CD4-positive, alpha-beta T cell treated with Interleukin-17A for 4 hours (primary cell): Measurements from ENCODE around the gene CSNK1G1.
"Not testable (repeated sequence)": the region's sequence is repeated elsewhere in the genome, so short reads cannot be mapped to it uniquely, and the experiment has no call there.

Source experiments
- DNase-seq: peaks from one replicate; pipeline ENCODE4 v3.0.0-alpha.2; 2020; ENCODE audit warnings: mixed read lengths

CSNK1G1 gene

GRCh38 chr15:64355944-64356709 lies at the start of gene CSNK1G1:
TSS of gene CSNK1G1 (minus strand) at chr15:64356173. CDS start at chr15:64300499, 55,674 bp downstream.
- peak; percentile 93 for DNase-seq

GRCh38 chr15:64400583-64400982 lies 44.6 kb upstream of the CSNK1G1 start:
- DNase-seq = no peak

DNA sequence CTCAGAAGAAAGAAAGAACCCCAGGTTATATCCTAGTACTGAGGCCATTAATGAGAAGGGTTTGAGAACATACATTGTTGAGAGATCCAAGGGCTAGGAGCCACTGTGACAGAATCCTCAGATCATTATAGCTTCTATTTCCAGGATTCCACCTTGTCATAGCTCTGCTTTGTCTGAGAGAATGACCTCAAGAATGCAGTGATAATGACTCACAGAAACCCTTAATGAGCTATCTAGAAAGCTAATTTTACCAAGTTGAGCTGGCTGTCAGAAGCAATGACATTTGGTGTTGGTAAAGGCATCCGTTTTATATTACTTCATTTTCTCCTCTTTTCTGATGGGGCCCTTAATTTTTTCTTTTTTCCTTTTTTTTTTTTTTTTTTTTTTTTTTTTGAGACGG lies 42.6 kb upstream of the CSNK1G1 start:
- no peak for DNase-seq

DNA sequence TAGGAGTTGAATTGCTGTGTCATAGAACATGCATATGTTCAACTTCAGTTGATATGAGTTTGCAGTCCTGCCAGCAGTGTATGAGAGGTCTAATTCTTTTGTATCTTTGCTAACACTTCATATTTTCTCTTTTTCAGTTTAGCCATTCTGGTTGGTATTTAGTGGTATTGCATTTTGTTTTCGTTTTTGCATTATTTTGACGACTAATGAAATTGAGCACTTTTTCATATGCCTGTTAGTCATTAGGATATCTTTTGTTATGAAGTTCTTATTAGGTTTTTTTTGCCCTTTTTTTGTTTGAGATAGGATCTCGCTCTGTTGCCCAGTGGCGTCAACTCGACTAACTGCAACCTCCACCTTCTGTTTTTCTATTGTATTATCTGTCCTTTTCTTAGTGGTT lies 40.8 kb upstream of the CSNK1G1 start:
- DNase-seq = no peak

- DNase-seq = not testable (repeated sequence)
Measured at GRCh38 chr15:64392471-64392870, 36.5 kb upstream of the CSNK1G1 start.

GRCh38 chr15:64389036-64389435 lies 33.1 kb upstream of the CSNK1G1 start:
- no peak for DNase-seq

DNA sequence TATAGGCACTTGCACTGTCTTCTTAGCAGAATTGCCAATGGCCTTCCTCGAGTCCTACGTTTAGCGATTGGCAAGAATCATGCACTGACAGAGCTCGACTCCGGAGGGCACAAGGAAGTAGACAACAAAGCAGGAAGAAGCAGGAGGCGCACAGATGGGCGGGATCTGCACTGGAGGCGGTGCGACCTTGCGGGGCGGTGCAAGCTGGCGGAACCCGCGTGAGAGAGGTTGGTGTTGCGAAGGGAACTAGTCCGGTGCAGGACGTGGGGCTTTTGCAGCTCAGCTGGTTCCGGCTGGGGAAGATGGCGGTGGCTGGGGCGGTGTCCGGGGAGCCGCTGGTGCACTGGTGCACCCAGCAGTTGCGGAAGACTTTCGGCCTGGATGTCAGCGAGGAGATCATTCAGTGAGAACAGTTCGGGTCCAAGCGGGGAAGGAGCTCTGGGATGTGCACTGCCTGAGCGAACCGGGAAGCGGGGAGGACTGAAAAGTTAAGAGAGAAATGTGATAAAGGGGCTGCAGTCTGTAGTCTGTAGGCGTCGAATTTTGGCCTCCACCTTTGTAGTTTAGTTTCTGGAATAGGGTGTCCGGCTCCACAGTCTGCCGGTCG lies 31.7 kb upstream of the CSNK1G1 start, which contains the start of gene TRIP4:
TSS of gene TRIP4 (plus strand) at position 275 of the 607 bp plus-strand sequence. CDS start at position 303, 28 bp downstream.
- peak; percentile 96 for DNase-seq

- DNase-seq = no peak
Measured at GRCh38 chr15:64386291-64386690, 30.3 kb upstream of the CSNK1G1 start.

DNA sequence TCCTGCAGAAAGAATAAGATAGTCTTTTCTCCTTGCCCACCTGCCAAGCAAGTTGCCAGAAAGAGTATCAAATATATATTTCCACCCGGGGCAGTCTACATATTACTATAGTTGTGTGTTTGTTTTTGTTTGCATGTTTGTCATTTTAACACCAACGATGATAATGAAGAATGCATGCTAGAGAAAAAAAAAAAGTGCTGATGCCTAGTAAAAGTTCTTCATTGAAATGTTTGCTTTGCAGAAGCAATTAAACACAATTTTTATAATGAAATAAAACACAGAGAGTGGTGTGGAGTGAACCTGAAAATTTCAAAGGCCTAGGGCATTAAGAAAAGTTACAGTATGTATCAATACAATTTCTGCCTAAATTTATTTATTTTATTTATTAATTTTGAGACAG lies 27.8 kb upstream of the CSNK1G1 start:
- no peak for DNase-seq

DNA sequence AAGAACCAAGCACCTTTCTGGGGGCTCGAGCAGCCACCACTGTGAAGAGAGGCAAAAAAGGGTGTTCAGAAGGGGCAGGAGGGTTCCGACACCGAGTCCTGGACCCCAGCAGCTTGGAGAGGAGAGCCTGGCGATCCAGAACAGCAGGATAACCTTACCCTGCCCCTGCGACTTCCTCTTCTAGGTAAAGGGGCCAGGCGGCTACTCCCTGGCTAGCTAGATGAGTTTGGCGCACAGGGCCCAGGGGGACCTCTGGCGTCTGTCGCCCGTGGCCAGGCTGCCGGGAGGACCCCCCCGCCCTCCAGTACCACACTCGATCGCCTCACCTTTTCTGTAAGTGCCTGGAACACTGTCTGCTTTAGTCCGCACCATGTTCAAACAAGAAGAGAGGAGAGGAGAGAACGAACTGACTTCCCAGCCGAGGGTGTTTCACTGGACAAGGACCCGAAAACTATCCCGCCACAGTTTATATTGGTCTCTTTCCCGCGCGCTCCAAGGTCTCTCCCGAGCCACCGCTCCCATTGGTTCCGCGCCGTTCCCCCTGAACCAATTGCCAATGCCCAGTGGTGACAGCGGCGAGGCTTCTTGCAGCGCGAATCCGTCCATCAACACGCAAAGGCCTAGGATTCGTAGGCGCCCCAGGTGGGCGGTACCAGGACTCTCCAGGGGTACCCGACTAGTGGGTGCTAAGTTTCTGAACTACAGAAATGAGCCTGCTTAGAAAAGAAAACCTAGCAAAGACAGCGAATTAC lies 25.2 kb upstream of the CSNK1G1 start, which contains the start of gene PCLAF:
TSS of gene PCLAF (minus strand) at position 442 of the 752 bp plus-strand sequence. CDS start at position 372, 70 bp downstream.
- DNase-seq = peak; percentile 92

GRCh38 chr15:64380130-64380870 lies 24.3 kb upstream of the CSNK1G1 start:
- not testable (repeated sequence) for DNase-seq

DNA sequence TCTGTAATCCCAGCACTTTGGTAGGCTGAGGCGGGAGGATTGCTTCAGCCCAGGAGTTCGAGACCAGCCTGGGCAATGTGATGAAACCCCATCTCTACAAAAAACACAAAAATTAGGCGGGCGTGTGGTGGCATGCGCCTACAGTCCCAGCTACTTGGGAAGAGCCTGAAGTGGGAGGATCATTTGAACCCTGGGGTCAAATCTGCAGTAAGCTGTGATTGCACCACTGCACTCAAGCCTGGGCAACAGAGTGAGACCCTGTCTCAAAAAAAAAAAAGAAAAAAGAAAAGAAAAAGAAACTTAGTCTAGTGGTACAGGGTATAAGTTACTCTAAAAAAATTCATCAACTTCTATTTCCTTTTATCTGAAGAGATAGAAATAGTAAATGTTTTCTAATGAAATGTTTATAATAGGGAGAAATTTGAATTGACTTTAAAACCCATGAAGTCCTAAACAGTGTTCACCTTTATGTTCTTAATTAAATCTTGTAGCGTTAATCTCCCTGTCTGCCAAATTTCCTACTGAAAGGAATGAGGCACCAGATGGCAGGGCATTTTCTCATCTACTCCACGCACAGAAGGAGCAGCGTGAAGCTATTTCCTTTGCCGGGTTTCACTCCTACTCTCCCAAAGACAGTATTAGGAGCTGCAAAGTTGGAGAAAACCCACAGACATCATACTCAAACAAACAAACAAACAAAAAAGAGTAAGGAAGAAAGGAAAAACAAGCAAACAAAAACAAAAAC lies 23.4 kb upstream of the CSNK1G1 start:
- DNase-seq = no peak

- DNase-seq = no peak
Measured at GRCh38 chr15:64373360-64373759, 17.4 kb upstream of the CSNK1G1 start.

- DNase-seq = not testable (repeated sequence)
Measured at GRCh38 chr15:64371383-64371782, 15.4 kb upstream of the CSNK1G1 start.

DNA sequence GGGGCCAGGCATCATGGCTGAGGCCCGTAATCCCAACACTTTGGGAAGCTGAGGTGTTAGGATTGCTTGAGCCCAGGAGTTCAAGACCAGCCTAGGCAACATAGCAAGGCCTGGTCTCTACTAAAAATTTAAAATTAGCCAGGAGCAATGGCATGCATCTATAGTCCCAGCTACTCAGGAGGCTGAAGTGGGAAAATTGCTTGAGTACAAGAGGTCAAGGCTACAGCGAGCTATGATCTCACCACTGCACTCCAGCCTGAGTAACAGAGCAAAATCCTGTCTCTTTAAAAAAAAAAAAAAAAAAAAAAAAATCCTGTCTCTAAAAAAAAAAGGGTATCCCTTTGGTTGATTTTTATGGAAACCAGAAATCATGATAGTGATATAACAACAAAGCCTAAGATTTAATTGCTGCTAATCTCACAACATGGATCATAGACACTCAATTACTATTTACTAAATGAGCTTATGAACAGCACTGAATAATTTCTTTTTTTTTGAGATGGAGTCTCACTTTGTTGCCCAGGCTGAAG lies 13.2 kb upstream of the CSNK1G1 start:
- no peak for DNase-seq

- no peak for DNase-seq
Measured at GRCh38 chr15:64361259-64361658, 5.3 kb upstream of the CSNK1G1 start.

GRCh38 chr15:64356710-64357040 lies 702 bp upstream of the CSNK1G1 start:
- DNase-seq = no peak

- peak; percentile 28 for DNase-seq
Measured at GRCh38 chr15:64355348-64355943, 527 bp downstream of the CSNK1G1 start.

DNA sequence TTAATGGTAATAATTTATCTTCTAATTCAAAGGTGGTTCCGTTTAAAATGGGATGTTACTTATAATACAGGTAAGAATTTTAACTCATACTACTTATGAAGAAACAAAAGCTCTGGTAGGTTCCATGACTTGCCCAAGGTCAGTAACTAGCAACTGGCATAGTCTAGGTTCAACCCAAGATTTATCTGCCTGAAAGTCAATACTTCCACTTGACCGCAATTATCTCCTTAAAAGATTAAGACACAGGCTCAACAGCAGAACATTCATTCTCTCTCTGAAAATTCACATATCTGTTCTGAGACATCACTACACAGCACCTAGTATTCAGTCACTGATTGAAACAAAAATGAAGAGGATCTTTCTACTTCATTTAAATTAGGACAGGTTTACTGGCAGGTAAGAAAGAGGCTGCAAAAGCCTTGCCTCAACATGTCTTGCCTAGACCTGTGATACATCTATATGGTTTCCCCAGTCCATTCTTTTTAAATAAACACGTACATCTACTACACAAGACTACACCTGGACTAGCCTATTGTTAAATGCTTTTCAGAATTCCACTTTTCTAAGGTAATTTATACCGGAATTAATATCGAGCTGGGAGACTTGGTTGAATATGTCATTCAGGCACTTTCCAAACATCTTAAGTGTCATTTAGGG lies 1.2 kb downstream of the CSNK1G1 start:
- DNase-seq = no peak

GRCh38 chr15:64351265-64351664 lies 4.7 kb downstream of the CSNK1G1 start:
- DNase-seq = no peak

DNA sequence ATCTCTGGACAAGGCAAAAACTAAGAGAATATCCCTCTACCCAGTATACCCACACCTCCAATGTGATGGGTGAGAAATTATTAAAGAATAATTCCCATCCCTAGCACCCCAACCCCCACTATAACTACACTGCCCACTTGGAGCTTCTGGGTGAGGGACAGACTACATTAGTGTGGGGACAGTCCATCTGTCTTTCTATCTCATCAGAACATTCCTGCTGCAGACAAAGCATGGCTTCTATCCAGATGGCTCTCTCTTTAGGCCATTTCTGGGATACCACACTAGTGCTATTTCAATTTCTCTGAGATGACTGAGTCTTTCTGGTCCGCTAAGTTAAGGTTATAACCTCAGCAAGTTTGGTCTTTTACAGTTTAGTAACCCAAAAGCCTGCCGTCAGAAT lies 6.6 kb downstream of the CSNK1G1 start:
- no peak for DNase-seq
